Astrocyte (in vitro differentiated cells and primary cell): ENCODE data around the gene POU6F1. TPM values are rescaled to one million over a fixed set of nuclear protein-coding genes. Genes with fewer than 3 reads are reported as not detected.

ENCODE experiments used
- DNase-seq: peaks from one replicate; pipeline ENCODE4 v3.0.0-alpha.2; 2010; ENCODE audit warnings: low read depth
- FAIRE-seq: peaks from 2 replicates; lab custom pipeline; 2011; peaks lifted over from hg19 to GRCh38; lab: Jason Lieb, UNC
- H2AFZ ChIP-seq: 2 replicates; pipeline ENCODE4 v1.6.0; 2012; ENCODE audit warnings: low read depth, low read length, inconsistent platforms
- H3K27ac ChIP-seq: 2 replicates; pipeline ENCODE4 v1.5.1; 2011; ENCODE audit warnings: low read depth, low read length, inconsistent platforms
- H3K27me3 ChIP-seq: 2 replicates; pipeline ENCODE4 v1.6.0; 2011; ENCODE audit warnings: low read length, inconsistent platforms; ENCODE audit not compliant: insufficient read depth
- H3K36me3 ChIP-seq: 2 replicates; pipeline ENCODE4 v1.5.1; 2011; ENCODE audit warnings: low read length, inconsistent platforms; ENCODE audit not compliant: insufficient read depth
- H3K4me1 ChIP-seq: 2 replicates; pipeline ENCODE4 v1.5.1; 2011; ENCODE audit warnings: low read length, inconsistent platforms; ENCODE audit not compliant: insufficient read depth
- H3K4me2 ChIP-seq: 2 replicates; pipeline ENCODE4 v1.6.0; 2012; ENCODE audit warnings: low read length, inconsistent platforms
- H3K4me3 ChIP-seq: 2 replicates; pipeline ENCODE4 v1.5.1; 2011; ENCODE audit warnings: low read depth, mild to moderate bottlenecking, low read length, inconsistent platforms; ENCODE audit not compliant: insufficient read depth
- H3K79me2 ChIP-seq: 2 replicates; pipeline ENCODE4 v1.6.0; 2012; ENCODE audit warnings: mild to moderate bottlenecking, low read length, inconsistent platforms; ENCODE audit not compliant: insufficient read depth
- H3K9ac ChIP-seq: 2 replicates; pipeline ENCODE4 v1.6.0; 2012; ENCODE audit warnings: mild to moderate bottlenecking, low read length, inconsistent platforms
- H3K9me3 ChIP-seq: 2 replicates; pipeline ENCODE4 v1.5.1; 2012; ENCODE audit warnings: low read depth, mild to moderate bottlenecking, low read length, inconsistent platforms; ENCODE audit not compliant: insufficient read depth
- H4K20me1 ChIP-seq: 2 replicates; pipeline ENCODE4 v1.6.0; 2012; ENCODE audit warnings: low read length, inconsistent platforms; ENCODE audit not compliant: insufficient read depth
- H3K27ac Mint-ChIP-seq: one replicate; pipeline ENCODE4 v1.8.0; 2021; ENCODE audit warnings: mild to moderate bottlenecking, mixed read lengths; ENCODE audit not compliant: unreplicated experiment
- H3K27me3 Mint-ChIP-seq: one replicate; pipeline ENCODE4 v1.8.0; 2021; ENCODE audit warnings: low read depth, mixed read lengths; ENCODE audit not compliant: unreplicated experiment
- H3K36me3 Mint-ChIP-seq: one replicate; pipeline ENCODE4 v1.8.0; 2021; ENCODE audit warnings: low read depth, mixed read lengths; ENCODE audit not compliant: unreplicated experiment
- H3K4me1 Mint-ChIP-seq: one replicate; pipeline ENCODE4 v1.8.0; 2021; ENCODE audit warnings: low read depth, mixed read lengths; ENCODE audit not compliant: unreplicated experiment
- H3K4me3 Mint-ChIP-seq: one replicate; pipeline ENCODE4 v1.8.0; 2021; ENCODE audit warnings: mild to moderate bottlenecking, moderate library complexity, mixed read lengths; ENCODE audit not compliant: unreplicated experiment
- H3K9me3 Mint-ChIP-seq: one replicate; pipeline ENCODE4 v1.8.0; 2021; ENCODE audit warnings: mild to moderate bottlenecking, mixed read lengths; ENCODE audit not compliant: unreplicated experiment
- CTCF ChIP-seq: IDR thresholded peaks from 2 replicates; pipeline ENCODE4 v1.5.1; 2011; ENCODE audit warnings: low read depth, mild to moderate bottlenecking, inconsistent platforms, low read length, moderate library complexity; ENCODE audit not compliant: insufficient read depth
- EZH2 ChIP-seq: IDR thresholded peaks from 2 replicates; pipeline ENCODE4 v1.6.1; 2012; ENCODE audit warnings: mild to moderate bottlenecking, low read length, inconsistent platforms; ENCODE audit not compliant: insufficient read depth
- total RNA-seq: library from RNA; stranded (reverse); gene quantifications from 2 replicates; pipeline ENCODE4 v1.2.1, GENCODE V29; 2021

The POU6F1 gene
- total RNA-seq, 1 donor from 2014 or later: 3.6 TPM

- peaks cover 14% of the 10 kb centered on the region for H4K20me1 ChIP-seq
- no peaks in the 10 kb centered on the region for H3K27me3 ChIP-seq
- H3K9me3 ChIP-seq: no peaks in the 10 kb centered on the region
- TF ChIP-seq EZH2 (no peak), CTCF (no peak)
- Mint-ChIP-seq H3K9me3 (no peaks in the 10 kb centered on the region), H3K4me1 (peaks cover 12% of the 10 kb centered on the region), H3K36me3 (peaks cover 25% of the 10 kb centered on the region), H3K4me3 (no peak overlapping the region), H3K27me3 (peaks cover 2% of the 10 kb centered on the region), H3K27ac (no peak overlapping the region)
- no peak overlapping the region for H3K9ac ChIP-seq
- H3K4me3 ChIP-seq: no peak overlapping the region
- H3K36me3 ChIP-seq: peaks cover 40% of the 10 kb centered on the region
- peak overlapping the region; percentile 64 for H3K4me2 ChIP-seq
- peaks cover 12% of the 10 kb centered on the region for H3K4me1 ChIP-seq
- FAIRE-seq (no peak), DNase-seq (peak; percentile 53)
- H2AFZ ChIP-seq: no peak overlapping the region
- peaks cover 31% of the 10 kb centered on the region for H3K79me2 ChIP-seq
- H3K27ac ChIP-seq: no peak overlapping the region
Observed at GRCh38 chr12:51246254-51246853, 28.5 kb upstream of the POU6F1 start.

- DNase-seq: no peak
- H3K36me3 ChIP-seq: peaks cover 42% of the 10 kb centered on the region
- Mint-ChIP-seq H3K27ac (no peak overlapping the region), H3K4me1 (peaks cover 19% of the 10 kb centered on the region), H3K9me3 (no peaks in the 10 kb centered on the region), H3K36me3 (peaks cover 27% of the 10 kb centered on the region), H3K4me3 (no peak overlapping the region), H3K27me3 (peaks cover 2% of the 10 kb centered on the region)
- H3K79me2 ChIP-seq: peaks cover 32% of the 10 kb centered on the region
- no peak overlapping the region for H3K4me3 ChIP-seq
- peaks cover 18% of the 10 kb centered on the region for H3K4me1 ChIP-seq
- no peak overlapping the region for H2AFZ ChIP-seq
- FAIRE-seq: no peak
- H3K9ac ChIP-seq: no peak overlapping the region
- H4K20me1 ChIP-seq: peaks cover 13% of the 10 kb centered on the region
- peak overlapping the region; percentile 64 for H3K4me2 ChIP-seq
- H3K27ac ChIP-seq: no peak overlapping the region
- no peak for TF ChIP-seq EZH2
- TF ChIP-seq CTCF: no peak
- H3K9me3 ChIP-seq: no peaks in the 10 kb centered on the region
- H3K27me3 ChIP-seq: no peaks in the 10 kb centered on the region
Observed at GRCh38 chr12:51245476-51246253, 27.8 kb upstream of the POU6F1 start.
